ENCODE measurements around the gene DLX2.

DNA sequence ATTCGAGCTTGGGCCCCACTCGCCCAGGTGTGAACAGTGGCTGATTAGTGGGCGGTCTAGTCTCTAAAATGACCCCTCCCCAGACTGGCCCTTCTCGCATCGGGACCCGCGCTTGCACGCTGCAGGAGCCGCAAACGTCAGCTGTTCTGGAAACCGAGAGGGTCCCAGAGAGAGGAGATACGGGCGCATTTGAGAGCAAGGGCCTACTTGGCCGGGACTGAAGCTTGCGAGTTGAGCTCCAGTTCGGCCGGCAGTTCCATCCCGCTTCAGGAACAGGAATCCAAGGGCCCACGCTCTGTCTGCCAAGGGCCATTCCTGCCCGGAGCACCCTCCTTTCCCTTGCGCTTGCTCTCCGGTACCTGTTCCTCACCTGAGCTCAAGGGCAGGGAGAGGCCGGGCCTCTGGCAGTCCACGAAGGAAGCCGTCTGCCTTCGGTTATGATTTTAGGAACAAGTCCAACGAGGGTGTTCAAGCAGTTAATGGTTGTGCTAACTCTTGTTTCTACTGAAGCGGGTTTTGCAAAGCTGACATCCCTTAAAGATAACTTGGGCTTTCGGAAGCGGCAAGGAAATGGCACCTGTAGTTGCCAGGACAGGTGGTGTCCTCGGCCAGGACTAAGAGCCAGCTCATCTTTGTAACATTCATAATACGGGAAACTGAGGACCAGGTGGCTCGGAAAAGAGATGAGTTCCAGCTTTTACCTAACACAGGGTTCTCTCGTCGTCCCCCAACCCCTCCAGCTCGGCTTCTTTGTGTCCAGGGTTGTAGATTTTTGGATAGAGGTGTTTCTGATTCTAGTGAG is 21.3 kb downstream of the DLX2 start:
- TF ChIP-seq, protein P1, sequence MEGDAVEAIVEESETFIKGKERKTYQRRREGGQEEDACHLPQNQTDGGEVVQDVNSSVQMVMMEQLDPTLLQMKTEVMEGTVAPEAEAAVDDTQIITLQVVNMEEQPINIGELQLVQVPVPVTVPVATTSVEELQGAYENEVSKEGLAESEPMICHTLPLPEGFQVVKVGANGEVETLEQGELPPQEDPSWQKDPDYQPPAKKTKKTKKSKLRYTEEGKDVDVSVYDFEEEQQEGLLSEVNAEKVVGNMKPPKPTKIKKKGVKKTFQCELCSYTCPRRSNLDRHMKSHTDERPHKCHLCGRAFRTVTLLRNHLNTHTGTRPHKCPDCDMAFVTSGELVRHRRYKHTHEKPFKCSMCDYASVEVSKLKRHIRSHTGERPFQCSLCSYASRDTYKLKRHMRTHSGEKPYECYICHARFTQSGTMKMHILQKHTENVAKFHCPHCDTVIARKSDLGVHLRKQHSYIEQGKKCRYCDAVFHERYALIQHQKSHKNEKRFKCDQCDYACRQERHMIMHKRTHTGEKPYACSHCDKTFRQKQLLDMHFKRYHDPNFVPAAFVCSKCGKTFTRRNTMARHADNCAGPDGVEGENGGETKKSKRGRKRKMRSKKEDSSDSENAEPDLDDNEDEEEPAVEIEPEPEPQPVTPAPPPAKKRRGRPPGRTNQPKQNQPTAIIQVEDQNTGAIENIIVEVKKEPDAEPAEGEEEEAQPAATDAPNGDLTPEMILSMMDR (IDR thresholded peaks at IDR 0.05): no peak
- no peak for TF ChIP-seq POLR2A (IDR thresholded peaks at IDR 0.05)

Measured in upper lobe of left lung (tissue), 4 donors.